Osteoblast (primary cell): ENCODE measurements around the gene GH2. TPM values are rescaled to one million over a fixed set of nuclear protein-coding genes. Genes with fewer than 3 reads are reported as not detected.

ENCODE experiments used
- DNase-seq: peaks from one replicate; pipeline ENCODE4 v3.0.0; 2011; ENCODE audit warnings: low spot score, mixed read lengths; ENCODE audit not compliant: insufficient read length; ENCODE audit errors: missing footprints
- H2AFZ ChIP-seq: 2 replicates; pipeline ENCODE4 v1.6.0; 2011; ENCODE audit warnings: mild to moderate bottlenecking, low read length
- H3K27ac ChIP-seq: 2 replicates; pipeline ENCODE4 v1.5.1; 2011; ENCODE audit warnings: mild to moderate bottlenecking, low read depth, low read length, moderate library complexity
- H3K27me3 ChIP-seq: 2 replicates; pipeline ENCODE4 v1.6.0; 2012; ENCODE audit warnings: mild to moderate bottlenecking, control low read depth, inconsistent platforms, low read length, moderate library complexity; ENCODE audit not compliant: insufficient read depth
- H3K36me3 ChIP-seq: 2 replicates; pipeline ENCODE4 v1.5.1; 2011; ENCODE audit warnings: mild to moderate bottlenecking, low read length, control low read depth, moderate library complexity; ENCODE audit not compliant: insufficient read depth
- H3K4me1 ChIP-seq: 2 replicates; pipeline ENCODE4 v1.5.1; 2011; ENCODE audit warnings: mild to moderate bottlenecking, low read length, control low read depth, moderate library complexity; ENCODE audit not compliant: insufficient read depth
- H3K4me2 ChIP-seq: 2 replicates; pipeline ENCODE4 v1.6.0; 2011; ENCODE audit warnings: mild to moderate bottlenecking, low read length; ENCODE audit not compliant: insufficient read depth
- H3K4me3 ChIP-seq: fragments of 200-600 bp; sonication (generic); 3 replicates; pipeline ENCODE4 v1.5.1; 2012; ENCODE audit warnings: mild to moderate bottlenecking, low read length, inconsistent platforms; ENCODE audit not compliant: insufficient read depth
- H3K79me2 ChIP-seq: 2 replicates; pipeline ENCODE4 v1.6.0; 2012; ENCODE audit warnings: mild to moderate bottlenecking, low read length, control low read depth, inconsistent platforms; ENCODE audit not compliant: insufficient read depth
- H3K9me3 ChIP-seq: 2 replicates; pipeline ENCODE4 v1.5.1; 2011; ENCODE audit warnings: low read depth, low read length, control low read depth
- H4K20me1 ChIP-seq: 2 replicates; pipeline ENCODE4 v1.6.0; 2012; ENCODE audit warnings: mild to moderate bottlenecking, low read length, control low read depth; ENCODE audit not compliant: insufficient read depth
- CTCF ChIP-seq: IDR thresholded peaks from 2 replicates; pipeline ENCODE4 v1.5.1; 2011; ENCODE audit warnings: mild to moderate bottlenecking, low read depth, low read length, moderate library complexity; ENCODE audit errors: extremely low read depth
- total RNA-seq: library from RNA; depleted of rRNA; stranded (reverse); fragments of >200 nt; gene quantifications from 2 replicates; pipeline ENCODE4 v1.2.3, GENCODE V29; 2012

The GH2 gene
- total RNA-seq, 1 donor: not detected

DNA sequence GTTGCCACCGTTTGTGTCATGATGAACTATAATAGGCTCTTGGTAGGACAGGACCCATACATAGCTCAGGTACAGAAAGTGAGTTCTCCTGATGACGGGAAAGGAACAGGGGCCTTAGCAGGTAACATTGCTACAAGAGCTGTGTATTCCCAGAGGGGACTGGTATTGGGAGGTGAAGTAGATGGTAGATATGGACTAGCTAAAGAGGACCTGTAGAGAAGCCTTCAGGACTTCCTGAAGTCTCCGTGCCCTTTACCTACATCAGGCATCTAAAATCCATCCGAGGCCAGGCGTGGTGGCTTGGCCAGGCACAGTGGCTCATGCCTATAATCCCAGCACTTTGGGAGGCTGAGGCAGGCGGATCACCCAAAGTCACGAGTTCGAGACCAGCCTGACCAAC, 26.6 kb downstream of the GH2 start:
- no peak overlapping the region for H3K4me3 ChIP-seq
- H3K27ac ChIP-seq: no peak overlapping the region
- TF ChIP-seq CTCF: no peak
- H3K27me3 ChIP-seq: peaks cover 23% of the 10 kb centered on the region
- no peaks in the 10 kb centered on the region for H3K36me3 ChIP-seq
- H3K79me2 ChIP-seq: no peaks in the 10 kb centered on the region
- H3K4me1 ChIP-seq: no peaks in the 10 kb centered on the region
- H2AFZ ChIP-seq: no peak overlapping the region
- H3K4me2 ChIP-seq: no peak overlapping the region
- no peak for DNase-seq
- H3K9me3 ChIP-seq: no peaks in the 10 kb centered on the region
- H4K20me1 ChIP-seq: no peaks in the 10 kb centered on the region

GRCh38 chr17:63854709-63855108, 27.0 kb downstream of the GH2 start:
- no peaks in the 10 kb centered on the region for H4K20me1 ChIP-seq
- no peak for TF ChIP-seq CTCF
- H3K27me3 ChIP-seq: peaks cover 18% of the 10 kb centered on the region
- no peaks in the 10 kb centered on the region for H3K4me1 ChIP-seq
- no peaks in the 10 kb centered on the region for H3K9me3 ChIP-seq
- H3K4me2 ChIP-seq: no peak overlapping the region
- no peak for DNase-seq
- no peak overlapping the region for H2AFZ ChIP-seq
- no peak overlapping the region for H3K4me3 ChIP-seq
- H3K79me2 ChIP-seq: no peaks in the 10 kb centered on the region
- H3K36me3 ChIP-seq: no peaks in the 10 kb centered on the region
- no peak overlapping the region for H3K27ac ChIP-seq

DNA sequence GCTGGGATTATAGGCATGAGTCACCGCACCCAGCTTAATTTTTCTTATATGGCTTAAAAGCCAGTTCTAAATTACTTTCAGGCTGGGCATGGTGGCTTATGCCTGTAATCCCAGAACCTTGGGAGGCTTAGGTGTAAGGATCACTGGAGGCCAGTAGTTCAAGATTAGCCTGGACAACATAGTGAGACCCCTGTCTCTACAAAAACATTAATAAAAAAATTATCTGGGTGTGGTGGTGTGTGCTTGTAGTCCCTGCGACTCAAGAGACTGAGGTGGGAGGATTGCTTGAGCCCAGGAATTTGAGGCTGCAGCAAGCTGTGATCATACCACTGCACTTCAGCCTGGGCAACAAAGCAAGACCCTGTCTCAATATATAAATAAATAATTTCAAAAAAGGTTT, 28.5 kb downstream of the GH2 start:
- no peak overlapping the region for H3K4me3 ChIP-seq
- H3K36me3 ChIP-seq: no peaks in the 10 kb centered on the region
- H3K4me2 ChIP-seq: no peak overlapping the region
- H2AFZ ChIP-seq: no peak overlapping the region
- no peak for TF ChIP-seq CTCF
- no peaks in the 10 kb centered on the region for H3K4me1 ChIP-seq
- no peaks in the 10 kb centered on the region for H3K79me2 ChIP-seq
- no peaks in the 10 kb centered on the region for H3K9me3 ChIP-seq
- H3K27me3 ChIP-seq: peaks cover 11% of the 10 kb centered on the region
- DNase-seq: no peak
- no peak overlapping the region for H3K27ac ChIP-seq
- no peaks in the 10 kb centered on the region for H4K20me1 ChIP-seq

DNA sequence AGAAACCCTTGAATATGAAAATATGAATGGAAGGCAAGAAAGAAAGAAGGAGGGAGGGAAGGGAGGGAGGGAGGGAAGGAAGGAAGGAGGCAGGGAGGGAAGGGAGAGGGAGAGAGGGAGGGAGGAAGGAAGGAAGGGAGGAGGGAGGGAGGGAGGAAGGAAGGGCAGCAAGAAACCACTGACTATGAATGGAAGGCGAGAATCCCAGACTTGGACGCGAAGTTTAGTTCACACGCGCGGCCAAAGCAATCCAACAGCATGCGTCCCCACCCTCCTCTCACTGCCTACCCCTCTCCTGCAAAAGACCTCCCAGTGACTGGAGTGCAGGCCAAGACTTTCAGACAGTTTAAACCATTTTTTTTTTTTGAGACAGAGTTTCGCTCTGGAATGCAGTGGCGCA, 31.3 kb downstream of the GH2 start:
- H3K36me3 ChIP-seq: no peaks in the 10 kb centered on the region
- H4K20me1 ChIP-seq: no peaks in the 10 kb centered on the region
- H3K4me2 ChIP-seq: no peak overlapping the region
- peaks cover 11% of the 10 kb centered on the region for H3K27me3 ChIP-seq
- no peak overlapping the region for H3K27ac ChIP-seq
- H2AFZ ChIP-seq: no peak overlapping the region
- H3K4me3 ChIP-seq: no peak overlapping the region
- no peaks in the 10 kb centered on the region for H3K9me3 ChIP-seq
- no peak for TF ChIP-seq CTCF
- no peak for DNase-seq
- no peaks in the 10 kb centered on the region for H3K79me2 ChIP-seq
- H3K4me1 ChIP-seq: no peaks in the 10 kb centered on the region
